ENCODE data around the gene CAMKK2.

DNA sequence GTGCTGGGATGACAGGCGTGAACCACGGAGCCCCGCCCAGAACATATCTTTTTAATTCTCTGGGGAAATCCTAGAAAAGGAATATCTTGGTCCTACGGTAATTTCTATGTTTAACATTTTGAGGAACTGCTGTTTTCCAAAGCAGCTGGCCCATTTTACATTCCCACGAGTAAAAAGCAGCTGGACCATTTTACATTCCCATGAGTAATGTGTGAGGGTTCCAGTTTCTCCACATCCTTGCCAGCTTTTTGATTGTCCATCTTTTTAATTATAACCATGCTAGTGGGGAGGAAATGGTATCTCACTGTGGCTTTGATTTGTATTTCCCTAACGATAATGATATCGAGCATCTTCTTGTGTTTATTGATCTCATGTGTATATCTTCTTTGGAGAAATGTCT, 91.0 kb downstream of the CAMKK2 start:
- no peak for TF ChIP-seq EZH2 (IDR thresholded peaks at IDR 0.05; ENCODE audit: borderline replicate concordance, low read depth, low read length, severe bottlenecking)
- TF ChIP-seq, protein P1, sequence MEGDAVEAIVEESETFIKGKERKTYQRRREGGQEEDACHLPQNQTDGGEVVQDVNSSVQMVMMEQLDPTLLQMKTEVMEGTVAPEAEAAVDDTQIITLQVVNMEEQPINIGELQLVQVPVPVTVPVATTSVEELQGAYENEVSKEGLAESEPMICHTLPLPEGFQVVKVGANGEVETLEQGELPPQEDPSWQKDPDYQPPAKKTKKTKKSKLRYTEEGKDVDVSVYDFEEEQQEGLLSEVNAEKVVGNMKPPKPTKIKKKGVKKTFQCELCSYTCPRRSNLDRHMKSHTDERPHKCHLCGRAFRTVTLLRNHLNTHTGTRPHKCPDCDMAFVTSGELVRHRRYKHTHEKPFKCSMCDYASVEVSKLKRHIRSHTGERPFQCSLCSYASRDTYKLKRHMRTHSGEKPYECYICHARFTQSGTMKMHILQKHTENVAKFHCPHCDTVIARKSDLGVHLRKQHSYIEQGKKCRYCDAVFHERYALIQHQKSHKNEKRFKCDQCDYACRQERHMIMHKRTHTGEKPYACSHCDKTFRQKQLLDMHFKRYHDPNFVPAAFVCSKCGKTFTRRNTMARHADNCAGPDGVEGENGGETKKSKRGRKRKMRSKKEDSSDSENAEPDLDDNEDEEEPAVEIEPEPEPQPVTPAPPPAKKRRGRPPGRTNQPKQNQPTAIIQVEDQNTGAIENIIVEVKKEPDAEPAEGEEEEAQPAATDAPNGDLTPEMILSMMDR (IDR thresholded peaks at IDR 0.05; ENCODE audit: borderline replicate concordance, extremely low read depth, low read length, poor library complexity, severe bottlenecking), result no peak

All from DND-41 (cell line).